SU-DHL-6 (cell line): ENCODE measurements around the gene HIPK3.

Source experiments
- H2AFZ ChIP-seq: fragments of 200-600 bp; sonication (generic); 2 replicates; pipeline ENCODE4 v1.6.1; 2014; ENCODE audit warnings: low read depth, mild to moderate bottlenecking, moderate library complexity, mixed read lengths, antibody characterized with exemption, low read length; ENCODE audit not compliant: severe bottlenecking
- H3F3A ChIP-seq: fragments of 200-600 bp; shearing (Covaris generic); 2 replicates; pipeline ENCODE4 v1.6.0; 2016; ENCODE audit warnings: antibody characterized with exemption, mild to moderate bottlenecking; ENCODE audit not compliant: insufficient read depth
- H3K27ac ChIP-seq: fragments of 200-600 bp; sonication (generic); 2 replicates; pipeline ENCODE4 v1.5.1; 2016; ENCODE audit warnings: low read depth, mild to moderate bottlenecking, low read length, moderate library complexity, mixed read lengths
- H3K27me3 ChIP-seq: fragments of 200-600 bp; sonication (generic), shearing (Covaris generic); 2 replicates; pipeline ENCODE4 v1.6.0; 2014; ENCODE audit warnings: mild to moderate bottlenecking, low read length
- H3K36me3 ChIP-seq: fragments of 200-600 bp; sonication (generic); 2 replicates; pipeline ENCODE4 v1.6.1; 2014; ENCODE audit warnings: mild to moderate bottlenecking, low read length, mixed read lengths
- H3K4me2 ChIP-seq: fragments of 300-600, 200-600 bp; shearing (Covaris generic), sonication (generic); 2 replicates; pipeline ENCODE4 v1.6.0; 2014; ENCODE audit warnings: low read length, low read depth, mild to moderate bottlenecking; ENCODE audit not compliant: poor library complexity, severe bottlenecking
- H3K4me3 ChIP-seq: fragments of 200-600 bp; sonication (generic); 2 replicates; pipeline ENCODE4 v1.5.1; 2014; ENCODE audit warnings: antibody characterized with exemption, low read length, mild to moderate bottlenecking, mixed read lengths; ENCODE audit not compliant: insufficient read depth, poor library complexity, severe bottlenecking
- H3K79me2 ChIP-seq: fragments of 200-600 bp; sonication (generic); 2 replicates; pipeline ENCODE4 v1.6.1; 2014; ENCODE audit warnings: mild to moderate bottlenecking, low read length, moderate library complexity; ENCODE audit not compliant: insufficient read depth
- H3K9ac ChIP-seq: fragments of 200-600 bp; sonication (generic); 2 replicates; pipeline ENCODE4 v1.7.0; 2014; ENCODE audit warnings: mild to moderate bottlenecking, low read length
- H3K9me2 ChIP-seq: fragments of 200-600 bp; sonication (generic); replicated peaks from 2 replicates; pipeline ENCODE4 v1.6.1; 2014; ENCODE audit warnings: low read length; ENCODE audit not compliant: insufficient read depth
- H3K9me3 ChIP-seq: fragments of 200-600 bp; sonication (generic); 2 replicates; pipeline ENCODE4 v1.6.1; 2014; ENCODE audit warnings: low read length, mixed read lengths; ENCODE audit not compliant: insufficient read depth
- H4K20me1 ChIP-seq: fragments of 200-600 bp; sonication (generic); 2 replicates; pipeline ENCODE4 v1.6.1; 2014; ENCODE audit warnings: low read depth, mild to moderate bottlenecking, antibody characterized with exemption, low read length, moderate library complexity, mixed read lengths
- CTCF ChIP-seq: fragments of 200-600 bp; sonication (generic); IDR thresholded peaks from one replicate; pipeline ENCODE4 v1.5.1; 2017; ENCODE audit warnings: antibody characterized with exemption, mild to moderate bottlenecking, low read length, moderate library complexity; ENCODE audit not compliant: insufficient read depth, poor library complexity, severe bottlenecking
- EZH2phosphoT487 ChIP-seq: fragments of 200-600 bp; sonication (generic), shearing (Covaris generic); conservative IDR thresholded peaks from 2 replicates; pipeline ENCODE4 v1.6.1; 2018; ENCODE audit warnings: mild to moderate bottlenecking, antibody characterized with exemption, low read length, moderate library complexity, mixed read lengths

Gene HIPK3

GRCh38 chr11:33222052-33222750 is 35.0 kb upstream of the HIPK3 start:
- H3K9me3 ChIP-seq: no peaks in the 10 kb centered on the region
- H3K9ac ChIP-seq: no peak overlapping the region
- no peak overlapping the region for H3K4me3 ChIP-seq
- no peaks in the 10 kb centered on the region for H3F3A ChIP-seq
- H3K9me2 ChIP-seq: no peaks in the 10 kb centered on the region
- TF ChIP-seq EZH2phosphoT487 (no peak), CTCF (no peak)
- H3K27ac ChIP-seq: no peak overlapping the region
- H3K36me3 ChIP-seq: no peaks in the 10 kb centered on the region
- H3K4me2 ChIP-seq: no peak overlapping the region
- no peaks in the 10 kb centered on the region for H3K27me3 ChIP-seq
- no peak overlapping the region for H2AFZ ChIP-seq
- H3K79me2 ChIP-seq: no peaks in the 10 kb centered on the region
- no peaks in the 10 kb centered on the region for H4K20me1 ChIP-seq

GRCh38 chr11:33225371-33225770 is 31.8 kb upstream of the HIPK3 start:
- TF ChIP-seq CTCF (no peak), EZH2phosphoT487 (no peak)
- Histone ChIP-seq H3K9me3 (no peaks in the 10 kb centered on the region), H3K27ac (no peak overlapping the region), H2AFZ (no peak overlapping the region), H3K36me3 (no peaks in the 10 kb centered on the region), H3F3A (no peaks in the 10 kb centered on the region), H3K9ac (no peak overlapping the region), H3K4me2 (no peak overlapping the region), H3K79me2 (no peaks in the 10 kb centered on the region), H3K9me2 (no peaks in the 10 kb centered on the region), H3K27me3 (no peaks in the 10 kb centered on the region), H3K4me3 (no peak overlapping the region), H4K20me1 (no peaks in the 10 kb centered on the region)

- no peaks in the 10 kb centered on the region for H3K9me3 ChIP-seq
- no peaks in the 10 kb centered on the region for H3K79me2 ChIP-seq
- H3K36me3 ChIP-seq: no peaks in the 10 kb centered on the region
- H3K27ac ChIP-seq: no peak overlapping the region
- no peaks in the 10 kb centered on the region for H3K27me3 ChIP-seq
- no peak overlapping the region for H2AFZ ChIP-seq
- H3K9ac ChIP-seq: no peak overlapping the region
- H3K4me3 ChIP-seq: no peak overlapping the region
- no peaks in the 10 kb centered on the region for H3F3A ChIP-seq
- H3K4me2 ChIP-seq: no peak overlapping the region
- H3K9me2 ChIP-seq: no peaks in the 10 kb centered on the region
- H4K20me1 ChIP-seq: no peaks in the 10 kb centered on the region
- TF ChIP-seq EZH2phosphoT487 (no peak), CTCF (no peak)
These were observed 29.5 kb upstream of the HIPK3 start for GRCh38 chr11:33227578-33228261.
